H1 (cell line): ENCODE data around the gene TOR1AIP1. TPM values are rescaled to one million over a fixed set of nuclear protein-coding genes. Genes with fewer than 3 reads are reported as not detected.
"Not testable (repeated sequence)": the region's sequence is repeated elsewhere in the genome, so short reads cannot be mapped to it uniquely, and the experiment has no call there.

Experiments used
- CTCF ChIA-PET: fragments of 300-600 bp; sonication (Branson Sonifier 250); formaldehyde crosslinking; loops from one replicate; lab custom pipeline; 2021; ENCODE audit not compliant: partially characterized antibody; lab: Charles Lee
- POLR2A ChIA-PET: fragments of 300-600 bp; sonication (Branson Sonifier 250); formaldehyde crosslinking; loops from one replicate; lab custom pipeline; 2021; ENCODE audit warnings: inconsistent platforms; ENCODE audit not compliant: partially characterized antibody; lab: Charles Lee
- DNase-seq, 2 experiments: peaks; one replicate each; pipeline versions ENCODE4 v3.0.0 to v3.0.0-alpha.2; 2010 to 2022; ENCODE audit warnings: low spot score in 2 of 2, low read depth in 1 of 2, mixed read lengths in 1 of 2
- FAIRE-seq: peaks from 2 replicates; lab custom pipeline; 2011; peaks lifted over from hg19 to GRCh38; lab: Jason Lieb, UNC
- H2AFZ ChIP-seq: 2 replicates; pipeline ENCODE4 v1.8.1; 2012; ENCODE audit warnings: low read length, inconsistent platforms
- H2AK5ac ChIP-seq: 2 replicates; pipeline ENCODE4 v1.6.1; 2013; ENCODE audit warnings: low read depth, low read length
- H2BK120ac ChIP-seq: replicated peaks from 2 replicates; pipeline ENCODE3; 2013; ENCODE audit warnings: low read depth, low read length, inconsistent platforms
- H2BK12ac ChIP-seq: 2 replicates; pipeline ENCODE4 v1.6.1; 2013; ENCODE audit warnings: low read depth, low read length
- H2BK15ac ChIP-seq: 2 replicates; pipeline ENCODE4 v1.6.1; 2013; ENCODE audit warnings: low read length
- H2BK20ac ChIP-seq: 2 replicates; pipeline ENCODE4 v1.6.1; 2013; ENCODE audit warnings: low read length
- H2BK5ac ChIP-seq: 2 replicates; pipeline ENCODE4 v1.6.1; 2013; ENCODE audit warnings: low read depth, low read length
- H3K14ac ChIP-seq: 2 replicates; pipeline ENCODE4 v1.6.1; 2013; ENCODE audit warnings: inconsistent platforms; ENCODE audit not compliant: insufficient read length
- H3K18ac ChIP-seq: 2 replicates; pipeline ENCODE4 v1.6.1; 2013; ENCODE audit warnings: low read length; ENCODE audit errors: extremely low read depth
- H3K23ac ChIP-seq: 2 replicates; pipeline ENCODE4 v1.6.1; 2013; ENCODE audit warnings: inconsistent platforms; ENCODE audit not compliant: insufficient read length
- H3K23me2 ChIP-seq: 2 replicates; pipeline ENCODE4 v1.6.1; 2013; ENCODE audit warnings: low read depth, low read length
- H3K27ac ChIP-seq: 2 replicates; pipeline ENCODE4 v1.6.1; 2011; ENCODE audit warnings: low read depth, low read length, inconsistent platforms
- H3K27me3 ChIP-seq, 4 experiments: replicated peaks in 1 of 4; 1 replicate in 1 of 4; 2 replicates in 3 of 4; pipeline versions ENCODE4 v1.6.1 to v1.8.1; 2011 to 2013; ENCODE audit warnings: low read length in 3 of 4, mild to moderate bottlenecking in 3 of 4, inconsistent platforms in 2 of 4, mixed read lengths in 2 of 4, moderate library complexity in 1 of 4; ENCODE audit not compliant: control insufficient read depth in 3 of 4, insufficient read depth in 3 of 4; ENCODE audit errors: extremely low read depth in 1 of 4
- H3K36me3 ChIP-seq, 4 experiments: 2 replicates each; pipeline versions ENCODE4 v1.6.1 to v1.8.1; 2011 to 2013; ENCODE audit warnings: mild to moderate bottlenecking in 4 of 4, low read length in 3 of 4, moderate library complexity in 2 of 4, control low read depth in 1 of 4, inconsistent platforms in 1 of 4; ENCODE audit not compliant: insufficient read depth in 4 of 4, control insufficient read depth in 2 of 4
- H3K4ac ChIP-seq: replicated peaks from 2 replicates; pipeline ENCODE3; 2013; ENCODE audit warnings: low read length, low read depth, mixed read lengths, inconsistent platforms; ENCODE audit not compliant: insufficient read length
- H3K4me1 ChIP-seq, 4 experiments: replicated peaks in 1 of 4; 1 replicate in 1 of 4; 2 replicates in 3 of 4; pipeline versions ENCODE4 v1.6.1 to v1.8.1; 2011 to 2013; ENCODE audit warnings: low read length in 3 of 4, inconsistent platforms in 2 of 4, mixed read lengths in 1 of 4; ENCODE audit not compliant: insufficient read depth in 4 of 4, control insufficient read depth in 3 of 4
- H3K4me2 ChIP-seq, 2 experiments: 2 replicates each; pipeline versions ENCODE4 v1.6.1 to v1.8.1; 2011 to 2013; ENCODE audit warnings: low read depth in 2 of 2, low read length in 2 of 2, control low read depth in 1 of 2, inconsistent platforms in 1 of 2, mild to moderate bottlenecking in 1 of 2; ENCODE audit not compliant: insufficient read depth in 1 of 2
- H3K4me3 ChIP-seq, 4 experiments: fragments of 200-600, 300-600 bp in 1 of 4; sonication (generic), shearing (Covaris generic), sonication (Bioruptor Twin) in 1 of 4; 2 replicates each; pipeline versions ENCODE4 v1.5.1 to v1.8.1; 2011 to 2016; ENCODE audit warnings: low read length in 4 of 4, low read depth in 3 of 4, control low read depth in 2 of 4, inconsistent platforms in 2 of 4, mild to moderate bottlenecking in 2 of 4, mixed read lengths in 1 of 4, moderate library complexity in 1 of 4; ENCODE audit not compliant: insufficient read depth in 2 of 4; ENCODE audit errors: extremely low read depth in 1 of 4
- H3K56ac ChIP-seq: replicated peaks from 2 replicates; pipeline ENCODE3; 2013; ENCODE audit warnings: low read depth, mild to moderate bottlenecking, mixed read lengths, low read length, inconsistent platforms; ENCODE audit not compliant: insufficient read length
- H3K79me1 ChIP-seq: 2 replicates; pipeline ENCODE4 v1.6.1; 2013; ENCODE audit warnings: low read depth, low read length, control low read depth
- H3K79me2 ChIP-seq, 2 experiments: 2 replicates each; pipeline versions ENCODE4 v1.6.1 to v1.8.1; 2012 to 2013; ENCODE audit warnings: low read length in 2 of 2, mild to moderate bottlenecking in 2 of 2, inconsistent platforms in 1 of 2; ENCODE audit not compliant: insufficient read depth in 2 of 2, control insufficient read depth in 1 of 2
- H3K9ac ChIP-seq, 4 experiments: replicated peaks in 1 of 4; 1 replicate in 1 of 4; 2 replicates in 3 of 4; pipeline versions ENCODE4 v1.6.1 to v1.8.1; 2011 to 2013; ENCODE audit warnings: low read depth in 3 of 4, low read length in 3 of 4, control low read depth in 2 of 4, mild to moderate bottlenecking in 2 of 4, moderate library complexity in 2 of 4, inconsistent platforms in 1 of 4; ENCODE audit errors: extremely low read depth in 1 of 4
- H3K9me3 ChIP-seq, 2 experiments: 2 replicates each; pipeline versions ENCODE4 v1.6.1 to v1.8.1; 2012 to 2013; ENCODE audit warnings: mild to moderate bottlenecking in 2 of 2, moderate library complexity in 2 of 2, control low read depth in 1 of 2, inconsistent platforms in 1 of 2, low read depth in 1 of 2, low read length in 1 of 2, mixed read lengths in 1 of 2; ENCODE audit not compliant: insufficient read depth in 2 of 2
- H4K20me1 ChIP-seq, 2 experiments: replicated peaks in 1 of 2; 2 replicates each; pipeline versions ENCODE3 to v1.8.1; 2011 to 2013; ENCODE audit warnings: inconsistent platforms in 2 of 2, low read length in 2 of 2, mild to moderate bottlenecking in 1 of 2; ENCODE audit not compliant: insufficient read depth in 2 of 2, control insufficient read depth in 1 of 2
- H4K5ac ChIP-seq: 2 replicates; pipeline ENCODE4 v1.6.1; 2013; ENCODE audit warnings: low read length, low read depth, mixed read lengths, inconsistent platforms; ENCODE audit not compliant: insufficient read length
- H4K8ac ChIP-seq: 2 replicates; pipeline ENCODE4 v1.8.0; 2013; ENCODE audit warnings: mild to moderate bottlenecking, moderate library complexity, low read length, inconsistent platforms; ENCODE audit not compliant: insufficient read depth; ENCODE audit errors: extremely low read depth
- H4K91ac ChIP-seq: replicated peaks from 2 replicates; pipeline ENCODE3; 2013; ENCODE audit warnings: low read length, mixed read lengths, inconsistent platforms; ENCODE audit not compliant: insufficient read length
- BRCA1 ChIP-seq: IDR thresholded peaks from 2 replicates; pipeline ENCODE4 v1.6.1; 2012; ENCODE audit warnings: low read depth, low read length, improper control_type of control experiment
- RNF2 ChIP-seq: fragments of 200-900, 300-1000 bp; sonication (generic); IDR thresholded peaks from 2 replicates; pipeline ENCODE4 v1.7.1; 2016; ENCODE audit warnings: borderline replicate concordance, low read depth, mild to moderate bottlenecking, antibody characterized with exemption, low read length; ENCODE audit not compliant: poor library complexity, severe bottlenecking; ENCODE audit errors: missing control alignments
- WGBS, 2 experiments: shearing (Covaris generic) in 1 of 2; methylation state at CpG; one replicate each; pipeline versions ENCODE4 v1.1.6 to v1.1.7; 2013 to 2015; ENCODE audit warnings: low lambda C conversion rate in 2 of 2, mixed read lengths in 2 of 2, inconsistent platforms in 1 of 2, low coverage in 1 of 2, missing lambda C conversion rate in 1 of 2; ENCODE audit not compliant: insufficient replicate concordance in 2 of 2, insufficient coverage in 1 of 2, insufficient read length in 1 of 2; ENCODE audit errors: extremely low coverage in 1 of 2, missing lambda C conversion rate in 1 of 2; 5-methylcytosine and 5-hydroxymethylcytosine counted together
- polyA plus RNA-seq, 7 experiments: library from polyadenylated mRNA; depleted of rRNA in 3 of 7; stranded (reverse) in 5 of 7; unstranded in 2 of 7; fragments of >200 nt in 5 of 7; fragments of 200-250 nt in 2 of 7; gene quantifications; 1 replicate in 5 of 7; 2 replicates in 1 of 7; 4 replicates in 1 of 7; pipeline versions ENCODE4 v1.2.1 to v1.2.3, GENCODE V29; 2011 to 2013; ENCODE audit warnings: missing spikeins in 2 of 7, mixed read lengths in 2 of 7
- total RNA-seq: library from RNA; stranded (reverse); fragmentation: NEBNext Ultra II Directional; extraction: Animal tissue kit (Norgen Biotek cat#: 25700); gene quantifications from 2 replicates; pipeline ENCODE4 v1.2.1, GENCODE V29; 2021
- TF ChIP-seq, protein P1 (sequence below): IDR thresholded peaks from 2 replicates; pipeline ENCODE4 v1.6.1; 2012; ENCODE audit warnings: inconsistent platforms

Gene TOR1AIP1
- total and polyA plus RNA-seq, 2 of the 8 experiments (the other 6 are each of a cell fraction or from before 2014, with no cell fraction given) = 5.7 to 22.8 TPM

DNA sequence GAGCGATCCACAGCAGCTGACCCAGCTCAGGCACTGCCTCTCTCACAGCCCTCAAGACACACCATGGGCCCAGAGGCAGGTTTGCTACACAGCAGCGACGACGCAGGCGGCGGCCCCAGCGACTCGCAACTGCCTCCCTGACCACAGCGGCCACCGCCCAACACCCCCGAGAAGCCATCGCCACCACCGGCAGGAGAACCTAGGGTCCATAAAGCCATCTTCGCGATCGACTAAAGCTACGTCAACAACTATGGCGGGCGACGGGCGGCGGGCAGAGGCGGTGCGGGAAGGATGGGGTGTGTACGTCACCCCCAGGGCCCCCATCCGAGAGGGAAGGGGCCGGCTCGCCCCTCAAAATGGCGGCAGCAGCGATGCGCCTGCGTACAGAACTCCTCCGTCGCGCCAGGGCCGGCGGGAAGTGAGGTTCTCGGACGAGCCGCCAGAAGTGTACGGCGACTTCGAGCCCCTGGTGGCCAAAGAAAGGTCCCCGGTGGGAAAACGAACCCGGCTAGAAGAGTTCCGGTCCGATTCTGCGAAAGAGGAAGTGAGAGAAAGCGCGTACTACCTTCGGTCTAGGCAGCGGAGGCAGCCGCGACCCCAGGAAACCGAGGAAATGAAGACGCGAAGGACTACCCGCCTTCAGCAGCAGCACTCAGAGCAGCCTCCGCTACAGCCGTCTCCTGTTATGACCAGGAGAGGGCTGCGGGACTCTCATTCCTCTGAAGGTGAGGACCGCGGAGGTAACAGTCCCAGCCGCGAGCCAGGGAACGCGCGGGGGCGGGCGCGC lies at the start of gene TOR1AIP1 (continued):
- TF ChIP-seq, protein P1, sequence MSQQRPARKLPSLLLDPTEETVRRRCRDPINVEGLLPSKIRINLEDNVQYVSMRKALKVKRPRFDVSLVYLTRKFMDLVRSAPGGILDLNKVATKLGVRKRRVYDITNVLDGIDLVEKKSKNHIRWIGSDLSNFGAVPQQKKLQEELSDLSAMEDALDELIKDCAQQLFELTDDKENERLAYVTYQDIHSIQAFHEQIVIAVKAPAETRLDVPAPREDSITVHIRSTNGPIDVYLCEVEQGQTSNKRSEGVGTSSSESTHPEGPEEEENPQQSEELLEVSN = peak; percentile 59
- TF ChIP-seq RNF2 (no peak), BRCA1 (no peak)

DNA sequence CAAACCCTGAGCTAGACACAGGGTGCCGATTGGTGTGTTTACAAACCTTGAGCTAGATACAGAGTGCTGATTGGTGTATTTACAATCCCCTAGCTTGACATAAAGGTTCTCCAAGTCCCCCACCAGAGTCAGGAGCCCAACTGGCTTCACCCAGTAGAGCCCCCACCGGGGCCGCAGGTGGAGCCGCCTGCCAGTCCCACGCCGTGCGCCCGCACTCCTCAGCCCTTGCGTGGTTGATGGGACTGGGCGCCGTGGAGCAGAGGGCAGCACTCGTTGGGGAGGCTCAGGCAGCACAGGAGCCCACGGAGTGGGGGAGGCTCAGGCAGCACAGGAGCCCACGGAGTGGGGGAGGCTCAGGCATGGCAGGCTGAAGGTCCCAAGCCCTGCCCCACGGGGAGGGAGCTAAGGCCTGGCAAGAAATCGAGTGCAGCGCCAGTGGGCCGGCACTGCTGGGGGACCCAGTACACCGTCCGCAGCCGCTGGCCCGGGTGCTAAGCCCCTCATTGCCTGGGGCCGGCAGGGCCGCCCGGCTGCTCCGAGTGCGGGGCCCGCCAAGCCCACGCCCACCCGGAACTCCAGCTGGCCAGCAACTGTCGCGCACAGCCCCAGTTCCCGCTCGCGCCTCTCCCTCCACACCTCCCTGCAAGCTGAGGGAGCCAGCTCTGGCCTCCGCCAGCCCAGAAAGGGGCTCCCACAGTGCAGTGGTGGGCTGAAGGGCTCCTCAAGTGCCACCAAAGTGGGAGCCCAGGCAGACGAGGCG lies 45.2 kb upstream of the TOR1AIP1 start:
- not testable (repeated sequence) for H2BK12ac ChIP-seq, H3K4me1 ChIP-seq, H3K56ac ChIP-seq, H3K9ac ChIP-seq, FAIRE-seq, H2AFZ ChIP-seq, H3K36me3 ChIP-seq, H3K23ac ChIP-seq, H3K4me3 ChIP-seq, H3K23me2 ChIP-seq, H3K79me1 ChIP-seq, H4K5ac ChIP-seq, H3K4ac ChIP-seq, H4K91ac ChIP-seq, H4K20me1 ChIP-seq, H2BK120ac ChIP-seq, H3K27me3 ChIP-seq, H2BK5ac ChIP-seq, H2BK20ac ChIP-seq, H3K18ac ChIP-seq, H2BK15ac ChIP-seq, H3K9me3 ChIP-seq, H3K27ac ChIP-seq, DNase-seq, H3K79me2 ChIP-seq, H2AK5ac ChIP-seq, H4K8ac ChIP-seq, H3K14ac ChIP-seq, H3K4me2 ChIP-seq
- WGBS, 2 experiments = 98% methylated on average over 30 of the region's 38 CpGs; no CpG with 5 or more reads in 1 of the 2 experiments
- ChIA-PET POLR2A (interaction anchor here (0.6 to 1.2 kb wide), 2 partner anchors 38 to 328 kb away, joined by 3 read pairs; no protein-coding TSS in a partner anchor), CTCF (interaction anchor here (1.2 to 5.1 kb wide), 6 partner anchors 19 to 132 kb away, joined by 4 to 26 read pairs (median 7); no protein-coding TSS in a partner anchor)
